A204.1 (cell line): ENCODE measurements around the gene CHST2.

ENCODE experiments used
- FAIRE-seq: peaks from 2 replicates; lab custom pipeline; 2012; peaks lifted over from hg19 to GRCh38; lab: Jason Lieb, UNC

CHST2 gene

DNA sequence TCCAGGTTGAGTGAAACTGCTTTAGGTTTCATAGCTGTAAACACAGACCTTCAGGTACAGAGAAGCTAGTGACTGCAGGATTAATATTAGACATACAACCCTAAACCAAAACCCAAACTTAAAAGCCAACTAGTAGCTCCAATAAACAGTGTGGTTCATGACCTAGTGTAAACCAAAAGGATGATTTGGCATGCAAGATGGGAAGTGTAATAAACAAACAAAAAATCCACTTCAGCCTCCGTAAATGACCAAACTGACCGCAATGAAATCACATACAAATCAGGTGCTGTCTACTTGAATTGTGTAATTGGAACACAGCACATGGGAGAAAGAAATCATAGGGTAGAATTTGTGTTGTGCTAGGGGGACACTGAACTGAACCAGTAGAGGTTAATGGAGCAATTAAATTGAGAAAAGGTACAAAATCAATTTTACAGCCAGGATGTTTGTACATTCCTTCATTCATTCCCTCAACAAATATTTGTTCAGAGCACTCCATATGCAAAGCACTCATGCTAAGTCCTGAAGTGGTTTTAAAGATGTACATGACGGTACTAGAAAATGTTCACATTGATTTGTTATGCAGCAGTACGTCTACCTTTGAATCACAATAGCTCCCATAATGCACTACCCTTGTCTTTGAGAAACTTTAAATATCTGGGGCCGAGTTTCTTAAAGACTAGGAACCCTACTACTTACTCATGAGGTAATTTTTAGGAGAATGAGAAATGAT, 21.4 kb upstream of the CHST2 start:
- no peak for FAIRE-seq

GRCh38 chr3:143099210-143099609, 20.4 kb upstream of the CHST2 start:
- FAIRE-seq = no peak

GRCh38 chr3:143099690-143100089, 19.9 kb upstream of the CHST2 start:
- FAIRE-seq = no peak

DNA sequence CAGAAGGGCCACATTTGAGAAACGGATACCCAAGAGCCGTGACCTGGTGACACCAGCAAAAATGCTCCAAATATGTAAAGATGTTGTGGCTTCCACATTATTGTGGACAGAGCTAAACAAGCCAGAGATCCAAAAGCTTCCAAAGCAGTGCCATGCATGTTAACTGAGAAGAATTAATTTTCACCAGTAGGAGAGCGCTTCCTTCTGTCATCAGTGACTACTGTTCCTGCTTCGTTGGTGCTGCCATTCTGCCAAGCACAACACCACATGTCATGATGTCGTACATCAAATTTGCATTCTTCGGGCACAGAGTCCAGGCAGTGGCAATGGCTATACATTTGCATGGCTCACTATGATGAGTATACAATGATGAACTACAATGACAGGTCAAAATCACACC, 19.1 kb upstream of the CHST2 start:
- FAIRE-seq = no peak

GRCh38 chr3:143101792-143102381, 17.7 kb upstream of the CHST2 start:
- FAIRE-seq = no peak

- no peak for FAIRE-seq
These were observed 15.9 kb upstream of the CHST2 start for GRCh38 chr3:143103652-143104051.

DNA sequence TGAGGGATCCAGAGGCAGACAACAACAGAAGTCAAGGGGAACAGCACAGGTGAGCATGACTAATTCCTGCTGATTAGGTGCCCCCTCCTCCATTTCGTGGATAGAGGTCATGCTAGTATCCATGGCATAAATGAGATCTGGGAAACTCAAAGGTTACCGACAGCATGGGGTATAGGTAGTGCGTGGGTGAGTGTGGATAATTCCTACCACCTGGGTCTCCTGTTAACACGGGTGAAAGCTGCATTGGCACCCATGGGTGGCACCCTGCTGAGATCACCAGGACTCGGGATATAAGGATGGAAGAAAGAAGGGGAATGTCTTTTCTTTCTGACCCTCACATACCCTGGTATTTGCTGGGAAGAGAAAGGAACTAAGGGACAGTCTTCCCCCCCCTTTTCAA, 14.4 kb upstream of the CHST2 start:
- FAIRE-seq = no peak

GRCh38 chr3:143109861-143110260, 9.7 kb upstream of the CHST2 start:
- FAIRE-seq = no peak

DNA sequence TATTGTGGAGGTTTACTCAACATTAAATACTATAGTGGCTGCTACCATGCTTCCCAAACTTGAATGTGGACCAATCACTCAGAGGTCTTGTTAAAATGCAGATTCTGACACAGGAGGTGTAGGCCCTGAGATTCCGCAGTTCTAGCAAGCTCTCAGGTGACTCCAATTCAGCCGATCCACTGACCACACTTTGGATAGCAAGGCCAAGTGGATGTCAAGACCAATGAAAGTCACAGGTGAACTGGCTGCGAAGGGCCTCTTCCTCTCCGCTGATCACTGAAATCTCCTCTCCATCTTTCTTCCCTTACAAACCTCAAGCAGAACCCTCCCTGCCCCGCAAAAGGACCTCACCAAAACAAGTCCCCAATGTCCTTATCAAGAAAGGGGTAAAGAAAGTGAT, 9.2 kb upstream of the CHST2 start:
- FAIRE-seq = no peak

- no peak for FAIRE-seq
These were observed 952 bp upstream of the CHST2 start for GRCh38 chr3:143118630-143119008.

- FAIRE-seq = no peak
These were observed 574 bp downstream of the CHST2 start for GRCh38 chr3:143119974-143120715.

GRCh38 chr3:143120716-143121240, 1.2 kb downstream of the CHST2 start:
- no peak for FAIRE-seq

DNA sequence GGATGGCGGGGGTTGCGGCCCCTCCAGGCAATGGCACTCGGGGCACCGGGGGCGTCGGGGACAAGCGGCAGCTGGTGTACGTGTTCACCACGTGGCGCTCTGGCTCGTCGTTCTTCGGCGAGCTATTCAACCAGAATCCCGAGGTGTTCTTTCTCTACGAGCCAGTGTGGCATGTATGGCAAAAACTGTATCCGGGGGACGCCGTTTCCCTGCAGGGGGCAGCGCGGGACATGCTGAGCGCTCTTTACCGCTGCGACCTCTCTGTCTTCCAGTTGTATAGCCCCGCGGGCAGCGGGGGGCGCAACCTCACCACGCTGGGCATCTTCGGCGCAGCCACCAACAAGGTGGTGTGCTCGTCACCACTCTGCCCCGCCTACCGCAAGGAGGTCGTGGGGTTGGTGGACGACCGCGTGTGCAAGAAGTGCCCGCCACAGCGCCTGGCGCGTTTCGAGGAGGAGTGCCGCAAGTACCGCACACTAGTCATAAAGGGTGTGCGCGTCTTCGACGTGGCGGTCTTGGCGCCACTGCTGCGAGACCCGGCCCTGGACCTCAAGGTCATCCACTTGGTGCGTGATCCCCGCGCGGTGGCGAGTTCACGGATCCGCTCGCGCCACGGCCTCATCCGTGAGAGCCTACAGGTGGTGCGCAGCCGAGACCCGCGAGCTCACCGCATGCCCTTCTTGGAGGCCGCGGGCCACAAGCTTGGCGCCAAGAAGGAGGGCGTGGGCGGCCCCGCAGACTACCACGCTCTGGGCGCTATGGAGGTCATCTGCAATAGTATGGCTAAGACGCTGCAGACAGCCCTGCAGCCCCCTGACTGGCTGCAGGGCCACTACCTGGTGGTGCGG, 1.9 kb downstream of the CHST2 start:
- no peak for FAIRE-seq

GRCh38 chr3:143122089-143122430, 2.5 kb downstream of the CHST2 start:
- no peak for FAIRE-seq

DNA sequence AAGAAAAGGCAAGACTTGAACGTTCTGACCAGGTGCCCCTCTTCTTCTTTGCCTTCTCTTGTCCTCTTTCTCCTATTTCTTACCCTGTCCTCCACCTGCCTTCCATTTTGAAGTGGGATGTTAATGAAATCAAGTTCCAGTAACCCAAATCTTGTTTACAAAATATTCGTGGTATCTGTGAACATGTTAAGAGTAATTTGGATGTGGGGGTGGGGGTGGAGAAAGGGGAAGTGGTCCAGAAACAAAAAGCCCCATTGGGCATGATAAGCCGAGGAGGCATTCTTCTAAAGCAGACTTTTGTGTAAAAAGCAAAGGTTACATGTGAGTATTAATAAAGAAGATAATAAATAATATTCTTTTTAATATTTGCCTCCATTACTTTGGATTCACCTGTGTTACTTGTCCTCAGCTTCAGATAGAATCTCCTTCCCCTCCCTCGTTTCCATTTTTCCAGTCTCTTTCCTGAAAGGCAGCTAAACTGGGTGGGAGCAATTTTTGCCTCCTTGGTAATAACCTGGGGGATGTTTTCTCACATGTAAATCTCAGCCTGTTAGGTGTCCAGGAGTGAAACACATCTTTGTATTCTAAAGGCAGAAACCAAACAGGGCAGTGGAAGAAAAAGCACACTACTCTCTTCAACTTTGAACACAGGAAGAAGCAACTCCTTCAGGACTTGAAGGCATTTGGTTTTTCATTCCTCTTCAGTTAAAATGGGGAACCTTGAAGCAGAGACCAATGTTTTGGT, 3.2 kb downstream of the CHST2 start:
- no peak for FAIRE-seq

- FAIRE-seq = no peak
These were observed 3.9 kb downstream of the CHST2 start for GRCh38 chr3:143123353-143123984.

DNA sequence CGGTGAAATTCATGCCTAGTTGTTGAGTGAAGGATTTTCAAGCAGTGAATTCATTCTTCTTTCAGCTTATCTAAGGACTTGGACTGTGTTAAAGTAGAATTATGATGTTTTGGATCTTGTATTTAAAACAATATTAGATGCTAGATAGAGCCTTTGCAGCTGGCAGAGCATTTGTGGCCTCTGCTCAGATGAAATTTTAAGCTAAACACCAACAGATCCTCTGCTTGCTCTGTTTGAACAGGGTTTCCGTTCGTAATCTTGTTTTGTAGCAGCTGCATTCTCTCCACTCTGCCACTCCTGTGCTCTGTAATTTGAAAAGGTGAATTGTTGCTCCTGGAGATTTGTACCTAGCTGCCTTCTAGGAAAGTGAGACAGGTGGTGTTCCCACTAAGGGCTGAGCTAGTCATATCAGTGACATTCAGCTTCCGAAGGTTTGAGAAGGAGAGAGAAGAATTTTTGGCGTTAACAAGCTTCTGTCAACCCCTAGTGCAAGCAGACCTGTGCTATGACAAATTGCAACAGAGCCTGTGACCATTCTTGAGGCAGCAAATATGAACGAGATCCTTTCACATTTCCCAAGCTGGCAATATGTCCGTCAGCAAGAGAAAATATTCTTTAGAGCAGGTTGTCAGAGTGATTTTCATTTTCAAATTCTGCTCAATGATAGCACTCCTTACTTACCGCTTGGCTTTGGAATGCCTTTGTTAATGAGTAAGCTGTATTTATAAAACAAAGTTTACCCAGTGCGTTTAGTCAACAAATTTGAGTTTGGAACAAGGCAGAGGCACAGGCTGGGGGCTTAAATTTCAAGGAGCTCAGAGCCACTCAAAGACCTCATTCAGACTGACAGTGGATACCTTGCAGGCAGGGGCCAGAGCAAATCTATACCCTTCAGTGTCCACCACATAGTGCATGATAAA, 5.3 kb downstream of the CHST2 start:
- FAIRE-seq = no peak

DNA sequence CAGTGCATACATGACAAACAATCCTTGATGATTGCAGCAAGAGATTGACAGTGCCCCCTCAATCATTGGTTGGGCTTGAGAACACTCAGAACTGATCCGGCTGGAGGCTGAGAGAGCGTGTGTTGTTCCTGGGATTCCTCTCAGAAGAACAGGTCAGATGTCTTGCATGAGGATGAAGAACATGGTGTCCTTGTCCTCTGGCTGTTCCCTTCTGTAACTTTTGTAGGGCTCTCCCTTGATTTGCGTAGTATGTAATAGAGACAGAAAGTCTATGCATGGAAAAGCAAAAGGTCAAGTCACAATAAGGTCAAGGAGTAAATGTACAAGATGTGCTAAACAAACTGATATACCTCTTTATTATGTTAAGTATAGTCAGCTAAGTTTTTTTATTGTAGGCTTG, 8.2 kb downstream of the CHST2 start:
- no peak for FAIRE-seq

GRCh38 chr3:143128227-143128955, 8.8 kb downstream of the CHST2 start:
- FAIRE-seq = no peak
